HG03139 (cell line): ENCODE measurements around the gene MSRB1.
"Not testable (repeated sequence)": the region's sequence is repeated elsewhere in the genome, so short reads cannot be mapped to it uniquely, and the experiment has no call there.

Source experiments
- ATAC-seq: cut with Tn5 transposase; IDR thresholded peaks from one replicate; pipeline ENCODE4 v1.9.1; 2021; ENCODE audit not compliant: unreplicated experiment

Gene MSRB1

DNA sequence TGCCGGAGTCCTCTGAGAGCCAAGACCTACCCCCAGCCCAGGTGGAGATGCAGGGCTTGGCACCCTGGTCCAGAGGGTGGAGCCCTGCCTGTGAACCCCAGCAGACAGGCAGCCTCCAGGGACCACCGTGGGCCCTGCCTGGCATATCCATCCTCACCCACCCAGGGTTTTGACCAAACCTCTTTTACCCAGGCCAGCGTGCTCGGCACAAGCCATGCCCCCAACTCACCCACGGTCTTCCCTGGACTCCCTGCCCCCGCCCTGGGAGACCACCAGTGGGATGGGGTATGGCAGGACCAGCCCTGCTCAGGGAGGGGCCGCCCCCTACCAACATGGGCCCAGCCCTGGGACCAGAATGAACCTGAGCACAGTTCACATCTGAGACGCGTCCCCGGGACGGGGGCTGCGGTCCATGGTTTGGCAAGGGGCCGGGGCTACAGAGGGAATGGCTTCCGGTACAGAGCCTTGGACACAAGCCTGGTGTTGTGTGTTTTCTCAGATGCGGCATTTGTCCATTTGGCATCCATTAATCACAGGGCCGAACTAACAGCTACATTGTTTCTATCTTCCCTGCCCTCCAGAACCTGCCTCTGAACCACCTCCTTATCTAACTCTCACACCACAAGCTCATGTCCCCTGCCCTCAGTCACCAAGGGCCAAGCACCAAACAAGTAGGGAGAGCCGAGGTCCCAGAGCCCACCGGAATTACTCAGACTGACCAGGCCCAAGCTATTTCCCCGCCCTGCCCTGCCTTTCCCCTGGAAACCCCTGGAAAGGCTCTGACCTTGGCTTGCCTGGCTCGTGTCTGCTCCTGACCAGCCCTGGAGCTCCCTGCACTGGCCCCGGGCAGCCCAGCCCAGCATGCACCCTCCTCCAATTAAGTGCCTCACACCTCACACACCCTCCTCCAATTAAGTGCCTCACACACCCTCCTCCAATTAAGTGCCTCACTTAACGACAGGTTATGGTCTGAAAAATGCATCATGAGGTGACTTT, 38.9 kb downstream of the MSRB1 start:
- ATAC-seq, result no peak

DNA sequence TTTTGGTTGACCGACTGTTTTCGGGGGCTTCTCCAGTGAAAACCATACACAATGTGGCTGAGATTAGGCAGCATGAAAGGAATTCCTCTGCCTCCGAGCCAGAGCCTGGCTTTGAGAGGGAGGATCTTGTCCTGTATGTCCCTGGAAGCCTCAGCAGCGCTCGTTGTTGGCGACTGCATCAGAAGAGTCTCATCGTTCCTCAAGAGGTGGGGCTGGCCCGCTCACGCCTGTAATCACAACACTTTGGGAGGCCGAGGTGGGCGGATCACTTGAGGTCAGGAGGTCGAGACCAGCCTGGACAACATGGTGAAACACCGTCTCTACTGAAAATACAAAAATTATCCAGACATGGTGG, 39.8 kb downstream of the MSRB1 start:
- ATAC-seq, result no peak

DNA sequence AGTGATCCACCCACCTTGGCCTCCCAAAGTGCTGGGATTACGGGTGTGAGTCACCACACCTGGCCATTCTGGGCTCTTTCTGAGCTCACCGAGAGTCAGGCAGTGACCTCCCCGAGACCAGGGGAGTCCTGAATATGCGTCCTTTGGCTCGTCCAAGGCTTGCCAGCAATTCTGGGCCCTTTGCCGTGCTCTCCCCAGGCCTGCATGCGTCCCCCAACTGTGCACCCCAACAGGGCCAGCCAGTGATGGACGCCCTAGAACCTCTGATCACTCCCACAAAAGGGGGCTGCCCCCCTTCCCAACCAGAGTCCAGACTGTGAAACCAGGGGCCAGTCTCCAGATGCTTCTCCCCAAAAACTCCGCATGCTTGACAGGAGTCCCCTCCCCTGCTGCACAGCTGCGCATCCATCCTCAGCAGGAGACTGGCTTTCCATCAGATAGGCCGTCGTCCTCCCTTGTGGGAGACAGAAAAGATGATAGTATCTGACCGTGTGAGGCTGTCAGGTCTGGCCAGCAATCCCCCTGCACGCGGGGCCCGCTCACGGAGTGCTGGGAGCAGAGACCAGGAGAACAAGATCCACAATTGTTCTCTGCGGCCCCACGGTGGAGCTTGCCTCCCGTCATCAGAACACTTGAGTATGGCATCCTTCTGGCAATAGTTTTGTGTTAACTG, 40.3 kb downstream of the MSRB1 start:
- ATAC-seq, result no peak

DNA sequence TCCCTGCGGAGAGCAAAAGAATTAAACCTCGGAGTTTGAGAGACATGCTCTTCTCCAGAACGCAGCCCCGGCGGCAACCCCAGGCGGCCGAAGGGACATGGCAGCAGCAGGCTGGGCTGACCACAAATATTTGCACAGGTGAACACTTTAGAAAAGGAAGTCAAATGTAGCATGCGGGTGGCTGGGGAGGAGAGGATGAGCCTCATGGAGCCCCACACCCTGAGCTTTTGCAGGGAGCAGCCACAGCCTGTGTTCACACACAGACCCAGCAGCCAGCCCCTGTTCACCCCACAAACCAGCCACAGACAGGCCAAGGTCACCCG, 42.6 kb downstream of the MSRB1 start:
- no peak for ATAC-seq

DNA sequence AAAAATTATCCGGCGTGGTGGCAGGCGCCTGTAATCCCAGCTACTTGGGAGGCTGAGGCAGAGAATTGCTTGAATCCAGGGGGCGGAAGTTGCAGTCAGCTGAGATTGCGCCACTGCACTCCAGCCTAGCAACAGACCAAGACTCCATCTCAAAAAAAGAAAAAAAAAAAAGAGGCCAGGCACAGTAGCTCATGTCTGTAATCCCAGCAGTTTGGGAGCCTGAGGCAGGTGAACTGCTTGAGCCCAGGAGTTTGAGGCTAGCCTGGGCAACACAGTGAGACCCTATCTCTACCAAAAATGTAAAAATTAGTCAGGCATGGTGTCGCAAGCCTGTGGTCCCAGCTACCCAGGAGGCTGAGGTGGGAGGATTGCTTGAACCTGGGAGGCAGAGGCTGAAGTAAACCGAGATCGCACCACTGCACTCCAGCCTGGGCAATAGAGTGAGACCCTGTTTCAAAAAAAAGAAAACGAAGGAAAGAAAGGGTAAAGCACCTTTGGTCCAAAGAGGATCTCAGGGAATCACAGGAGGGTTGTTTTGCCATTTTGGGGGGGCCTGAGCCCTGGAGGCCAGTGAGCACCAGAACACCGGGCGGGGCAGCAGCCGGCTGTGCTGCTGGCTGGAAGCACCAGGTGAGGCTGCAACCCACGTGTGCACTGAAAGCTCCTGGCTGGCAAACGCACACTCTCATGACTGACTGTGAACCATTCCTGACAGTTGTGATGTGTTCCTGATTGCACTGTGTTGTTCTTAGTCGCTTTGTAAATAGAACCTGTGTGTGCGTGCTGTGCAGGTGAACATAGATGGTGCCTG, 43.2 kb downstream of the MSRB1 start:
- no peak for ATAC-seq

DNA sequence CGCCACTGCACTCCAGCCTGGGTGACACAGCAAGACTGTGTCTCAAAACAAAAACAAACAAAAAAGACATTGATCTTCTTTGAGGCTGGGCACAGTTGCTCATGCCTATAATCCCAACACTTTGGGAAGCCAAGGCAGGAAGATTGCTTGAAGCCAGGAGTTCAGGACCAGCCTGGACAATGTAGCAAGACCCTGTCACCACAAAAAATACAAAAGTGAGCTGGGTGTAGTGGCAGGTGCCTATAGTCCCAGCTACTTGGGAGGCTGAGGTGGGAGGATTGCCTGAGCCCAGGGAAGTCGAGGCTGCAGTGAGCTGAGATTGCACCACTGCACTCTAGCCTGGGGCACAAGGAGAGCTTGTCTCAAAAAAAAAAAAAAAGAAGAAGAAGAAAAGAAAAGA, 45.3 kb downstream of the MSRB1 start:
- not testable (repeated sequence) for ATAC-seq

DNA sequence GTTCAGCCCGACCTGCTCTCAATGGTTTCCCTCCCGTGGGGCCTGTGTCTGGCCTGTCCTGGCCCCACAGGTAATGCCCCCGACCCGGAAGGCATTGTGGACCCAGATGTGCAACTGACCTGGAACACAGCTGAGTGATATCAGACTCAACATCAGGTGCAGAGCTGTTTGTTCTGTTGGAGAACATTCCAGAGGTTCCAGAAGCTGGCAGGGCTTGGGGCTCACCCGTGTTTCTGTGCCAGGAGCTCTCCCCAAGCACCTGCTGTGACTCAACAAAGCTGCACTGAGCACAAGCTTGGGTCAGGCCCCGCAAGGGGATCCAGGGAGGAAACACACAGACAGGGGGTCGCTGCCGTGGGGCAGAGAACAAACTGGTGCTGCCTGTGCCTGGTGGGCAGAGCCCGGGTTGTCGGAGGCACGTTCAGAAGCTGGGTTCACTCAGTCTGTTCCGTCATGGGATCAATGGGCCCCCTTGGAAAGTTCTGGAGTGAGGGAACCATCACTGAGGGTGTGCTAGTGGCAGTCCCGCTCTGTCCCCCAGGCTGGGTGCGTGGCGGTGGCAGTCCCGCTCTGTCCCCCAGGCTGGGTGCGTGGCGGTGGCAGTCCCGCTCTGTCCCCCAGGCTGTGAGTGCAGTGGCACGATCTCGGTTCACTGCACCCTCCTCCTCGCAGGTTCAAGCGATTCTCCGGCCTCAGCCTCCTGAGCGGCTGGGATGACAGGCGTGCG, 46.9 kb downstream of the MSRB1 start:
- no peak for ATAC-seq

DNA sequence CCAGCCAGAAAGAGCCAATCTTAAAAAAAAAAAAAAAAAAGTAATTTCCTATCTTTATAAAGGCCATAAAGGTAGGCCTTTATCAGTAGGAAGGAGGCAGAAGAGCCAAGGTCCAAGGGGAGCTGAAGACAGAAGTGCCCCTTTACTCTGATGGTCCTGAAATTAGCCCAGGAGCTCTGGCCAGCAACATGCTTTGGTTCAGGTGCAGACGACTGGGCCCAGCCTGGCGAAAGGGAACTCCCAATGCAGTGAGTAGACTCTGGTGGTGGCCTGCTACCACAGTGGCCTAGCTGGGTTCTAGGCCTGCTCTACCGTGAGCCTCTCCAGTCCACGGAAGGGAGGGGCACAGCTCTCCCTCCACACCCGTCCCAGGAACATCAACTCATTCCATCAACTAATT, 47.9 kb downstream of the MSRB1 start:
- ATAC-seq, result no peak

DNA sequence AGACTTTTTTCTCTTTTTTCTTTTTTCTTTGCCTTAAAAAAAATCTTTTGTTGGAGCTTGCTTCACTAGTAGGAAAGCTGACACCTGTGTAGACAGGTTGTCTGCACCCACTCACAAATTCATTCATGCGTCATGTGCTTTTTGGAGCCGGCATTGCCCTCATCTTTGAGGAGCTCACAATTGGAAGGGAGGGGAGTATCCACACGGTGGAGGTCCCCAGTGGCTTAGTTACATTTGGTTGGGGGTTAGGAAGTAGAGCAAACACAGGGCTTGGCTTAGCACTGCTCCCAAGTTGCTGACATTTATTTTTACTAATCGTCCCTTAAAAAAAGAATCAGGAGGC, 52.3 kb downstream of the MSRB1 start:
- no peak for ATAC-seq

DNA sequence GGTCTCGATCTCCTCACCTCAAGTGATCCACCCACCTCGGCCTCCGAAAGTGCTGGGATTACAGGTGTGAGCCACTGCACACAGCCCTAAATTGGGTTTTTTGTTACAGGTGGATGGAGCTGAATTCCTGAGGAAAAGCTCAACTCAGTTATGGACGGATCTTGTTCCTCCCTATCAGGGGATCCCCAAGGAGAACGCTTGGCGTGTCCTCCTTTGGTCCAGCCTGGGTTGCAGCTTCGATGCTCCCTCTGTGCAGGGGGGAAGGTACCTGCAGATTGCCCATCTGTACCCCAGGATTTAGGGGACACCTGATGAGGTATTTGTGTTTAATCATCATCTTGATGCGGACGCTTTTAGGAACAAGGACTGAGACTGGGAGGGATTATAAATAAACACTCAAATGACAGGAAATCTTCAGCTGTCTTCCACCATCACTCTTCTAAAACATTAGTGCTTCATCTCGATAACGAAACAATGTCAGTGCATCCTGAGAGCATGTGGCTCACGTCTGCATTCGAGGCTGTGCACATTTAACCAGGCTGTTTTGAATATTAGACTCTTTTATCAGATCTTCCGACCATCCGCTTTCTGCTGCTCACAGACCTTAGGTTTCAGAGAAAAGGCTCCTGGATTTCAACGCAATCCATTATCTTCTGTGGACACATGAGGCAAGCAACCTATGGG, 52.8 kb downstream of the MSRB1 start:
- ATAC-seq, result no peak
